Measurements from ENCODE around the gene KLHL2. TPM values are rescaled to one million over a fixed set of nuclear protein-coding genes. Genes with fewer than 3 reads are reported as not detected.
A peak's percentile ranks its signal among the peaks of the same experiment; 100 is the strongest.

The KLHL2 gene
- total RNA-seq, 1 experiment from 2014 or later: 37.1 TPM

- CTCF ChIA-PET: interaction anchor here (0.6 to 4.3 kb wide), 6 partner anchors 12 to 199 kb away, joined by 3 to 22 read pairs (median 3); no protein-coding TSS in a partner anchor
- Mint-ChIP-seq H3K27ac (ENCODE audit: low read depth, unreplicated experiment) (no peak overlapping the region), H3K4me3 (ENCODE audit: unreplicated experiment) (no peak overlapping the region), H3K36me3 (ENCODE audit: insufficient read depth, unreplicated experiment) (peaks cover 36% of the 10 kb centered on the region), H3K9me3 (ENCODE audit: unreplicated experiment) (no peaks in the 10 kb centered on the region), H3K4me1 (ENCODE audit: insufficient read depth, unreplicated experiment) (peaks cover 51% of the 10 kb centered on the region), H3K27me3 (ENCODE audit: insufficient read depth, unreplicated experiment) (no peaks in the 10 kb centered on the region)
- no TSS peak for BruUV-seq (replicated peaks)
- no peak for DNase-seq (ENCODE audit: unreplicated experiment)
- intact Hi-C loops (cut with micrococcal nuclease): no loop called here
- TF ChIP-seq CTCF (IDR thresholded peaks at IDR 0.05; ENCODE audit: unreplicated experiment): no peak
- POLR2A ChIA-PET: interaction anchor here (0.6 to 7.7 kb wide), 9 partner anchors 9 to 217 kb away, joined by 4 to 146 read pairs (median 7); partner anchors contain the start of genes KLHL2 and TMEM192
Measured at GRCh38 chr4:165330071-165330470, 122.7 kb downstream of the KLHL2 start.

- H3K27ac Mint-ChIP-seq (ENCODE audit: low read depth, unreplicated experiment): peak overlapping the region; percentile 18
- no TSS peak for BruUV-seq (replicated peaks)
- H3K9me3 Mint-ChIP-seq (ENCODE audit: unreplicated experiment): no peaks in the 10 kb centered on the region
- POLR2A ChIA-PET: interaction anchor here (0.6 to 7.7 kb wide), 9 partner anchors 9 to 218 kb away, joined by 4 to 146 read pairs (median 7); partner anchors contain the start of genes KLHL2 and TMEM192
- no peak for DNase-seq (ENCODE audit: unreplicated experiment)
- H3K27me3 Mint-ChIP-seq (ENCODE audit: insufficient read depth, unreplicated experiment): no peaks in the 10 kb centered on the region
- peaks cover 51% of the 10 kb centered on the region for H3K4me1 Mint-ChIP-seq (ENCODE audit: insufficient read depth, unreplicated experiment)
- CTCF ChIA-PET: interaction anchor here (0.6 to 4.3 kb wide), 8 partner anchors 11 to 200 kb away, joined by 3 to 22 read pairs (median 3); no protein-coding TSS in a partner anchor
- H3K36me3 Mint-ChIP-seq (ENCODE audit: insufficient read depth, unreplicated experiment): peaks cover 41% of the 10 kb centered on the region
- intact Hi-C loops (cut with micrococcal nuclease): no loop called here
- H3K4me3 Mint-ChIP-seq (ENCODE audit: unreplicated experiment): no peak overlapping the region
- no peak for TF ChIP-seq CTCF (IDR thresholded peaks at IDR 0.05; ENCODE audit: unreplicated experiment)
Measured at GRCh38 chr4:165330666-165331065, 123.3 kb downstream of the KLHL2 start.

GRCh38 chr4:165331359-165331758 is 124.0 kb downstream of the KLHL2 start:
- no peak for DNase-seq (ENCODE audit: unreplicated experiment)
- TF ChIP-seq CTCF (IDR thresholded peaks at IDR 0.05; ENCODE audit: unreplicated experiment): no peak
- no peak overlapping the region for H3K4me3 Mint-ChIP-seq (ENCODE audit: unreplicated experiment)
- intact Hi-C loops (cut with micrococcal nuclease): no loop called here
- no TSS peak for BruUV-seq (replicated peaks)
- peaks cover 45% of the 10 kb centered on the region for H3K4me1 Mint-ChIP-seq (ENCODE audit: insufficient read depth, unreplicated experiment)
- H3K27me3 Mint-ChIP-seq (ENCODE audit: insufficient read depth, unreplicated experiment): no peaks in the 10 kb centered on the region
- CTCF ChIA-PET: interaction anchor here (0.7 to 1.0 kb wide), 4 partner anchors 129 to 138 kb away, joined by 3 to 4 read pairs (median 3); no protein-coding TSS in a partner anchor
- H3K9me3 Mint-ChIP-seq (ENCODE audit: unreplicated experiment): no peaks in the 10 kb centered on the region
- H3K36me3 Mint-ChIP-seq (ENCODE audit: insufficient read depth, unreplicated experiment): peaks cover 40% of the 10 kb centered on the region
- POLR2A ChIA-PET: interaction anchor here (0.6 to 7.7 kb wide), 9 partner anchors 13 to 540 kb away, joined by 3 to 146 read pairs (median 6); partner anchors contain the start of genes KLHL2 and TMEM192
- H3K27ac Mint-ChIP-seq (ENCODE audit: low read depth, unreplicated experiment): peak overlapping the region; percentile 18

- peak overlapping the region; percentile 18 for H3K27ac Mint-ChIP-seq (ENCODE audit: low read depth, unreplicated experiment)
- no peak overlapping the region for H3K4me3 Mint-ChIP-seq (ENCODE audit: unreplicated experiment)
- no peaks in the 10 kb centered on the region for H3K9me3 Mint-ChIP-seq (ENCODE audit: unreplicated experiment)
- H3K36me3 Mint-ChIP-seq (ENCODE audit: insufficient read depth, unreplicated experiment): peaks cover 42% of the 10 kb centered on the region
- no peaks in the 10 kb centered on the region for H3K27me3 Mint-ChIP-seq (ENCODE audit: insufficient read depth, unreplicated experiment)
- DNase-seq (ENCODE audit: unreplicated experiment): no peak
- TF ChIP-seq CTCF (IDR thresholded peaks at IDR 0.05; ENCODE audit: unreplicated experiment): no peak
- BruUV-seq (replicated peaks): no TSS peak
- POLR2A ChIA-PET: interaction anchor here (0.6 to 5.8 kb wide), 6 partner anchors 13 to 540 kb away, joined by 3 to 42 read pairs (median 4); partner anchors contain the start of gene TMEM192
- CTCF ChIA-PET: interaction anchor here (0.7 to 2.1 kb wide), 5 partner anchors 128 to 201 kb away, joined by 3 to 11 read pairs (median 3); no protein-coding TSS in a partner anchor
- intact Hi-C loops (cut with micrococcal nuclease): no loop called here
- H3K4me1 Mint-ChIP-seq (ENCODE audit: insufficient read depth, unreplicated experiment): peaks cover 43% of the 10 kb centered on the region
Measured at GRCh38 chr4:165331823-165332222, 124.5 kb downstream of the KLHL2 start.

Measured in MCF 10A (cell line).